ENCODE measurements around the gene RNU4-1. TPM values are rescaled to one million over a fixed set of nuclear protein-coding genes. Genes with fewer than 3 reads are reported as not detected.

RNU4-1 gene
- total RNA-seq, 1 donor from 2014 or later, result 7,038 TPM

GRCh38 chr12:120327593-120327992 lies 34.6 kb upstream of the RNU4-1 start, which contains the start of gene PLA2G1B:
PLA2G1B (minus strand) TSS chr12:120327779; CDS start chr12:120327753, 26 bp downstream.
- no peaks in the 10 kb centered on the region for H3K36me3 Mint-ChIP-seq (ENCODE audit: insufficient read depth)
- DNase-seq (ENCODE audit: low spot score, unreplicated experiment), result no peak
- H3K9me3 Mint-ChIP-seq (ENCODE audit: low read depth), result no peaks in the 10 kb centered on the region
- peak within 1 kb of the TSS; percentile 15 for H3K27ac Mint-ChIP-seq
- H3K4me3 Mint-ChIP-seq (ENCODE audit: low read depth), result no peak within 1 kb of the TSS
- TF ChIP-seq, protein P1, sequence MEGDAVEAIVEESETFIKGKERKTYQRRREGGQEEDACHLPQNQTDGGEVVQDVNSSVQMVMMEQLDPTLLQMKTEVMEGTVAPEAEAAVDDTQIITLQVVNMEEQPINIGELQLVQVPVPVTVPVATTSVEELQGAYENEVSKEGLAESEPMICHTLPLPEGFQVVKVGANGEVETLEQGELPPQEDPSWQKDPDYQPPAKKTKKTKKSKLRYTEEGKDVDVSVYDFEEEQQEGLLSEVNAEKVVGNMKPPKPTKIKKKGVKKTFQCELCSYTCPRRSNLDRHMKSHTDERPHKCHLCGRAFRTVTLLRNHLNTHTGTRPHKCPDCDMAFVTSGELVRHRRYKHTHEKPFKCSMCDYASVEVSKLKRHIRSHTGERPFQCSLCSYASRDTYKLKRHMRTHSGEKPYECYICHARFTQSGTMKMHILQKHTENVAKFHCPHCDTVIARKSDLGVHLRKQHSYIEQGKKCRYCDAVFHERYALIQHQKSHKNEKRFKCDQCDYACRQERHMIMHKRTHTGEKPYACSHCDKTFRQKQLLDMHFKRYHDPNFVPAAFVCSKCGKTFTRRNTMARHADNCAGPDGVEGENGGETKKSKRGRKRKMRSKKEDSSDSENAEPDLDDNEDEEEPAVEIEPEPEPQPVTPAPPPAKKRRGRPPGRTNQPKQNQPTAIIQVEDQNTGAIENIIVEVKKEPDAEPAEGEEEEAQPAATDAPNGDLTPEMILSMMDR (IDR thresholded peaks at IDR 0.05; ENCODE audit: unreplicated experiment), result no peak
- no peaks in the 10 kb centered on the region for H3K27me3 Mint-ChIP-seq
- peaks cover 13% of the 10 kb centered on the region for H3K4me1 Mint-ChIP-seq (ENCODE audit: low read depth)

DNA sequence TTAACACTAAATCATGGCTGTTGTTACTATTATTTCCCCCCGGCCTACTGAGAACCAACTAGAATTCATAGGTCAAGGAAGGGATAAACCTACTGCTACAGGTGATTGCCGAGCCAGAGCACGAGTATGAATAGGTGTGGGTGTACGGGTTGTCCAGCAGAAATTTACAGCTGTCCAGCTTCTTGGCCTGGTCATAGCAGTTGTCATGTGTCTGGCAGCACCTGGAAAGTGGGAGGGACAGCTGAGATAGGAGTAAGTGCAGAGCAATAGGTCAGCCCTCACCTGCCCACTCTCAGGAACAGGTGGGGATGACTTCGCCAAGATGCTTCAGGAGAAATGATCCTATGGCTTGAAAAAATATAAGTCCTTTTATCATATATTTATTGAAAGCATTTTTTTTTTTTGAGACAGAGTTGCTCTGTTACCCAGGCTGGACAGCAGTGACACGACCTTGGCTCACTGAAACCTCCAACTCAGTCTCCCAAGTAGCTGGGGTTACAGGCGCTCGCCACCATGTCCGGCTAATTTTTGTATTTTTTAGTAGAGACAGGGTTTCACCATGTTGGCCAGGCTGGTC lies 31.9 kb upstream of the RNU4-1 start:
- Mint-ChIP-seq H3K9me3 (ENCODE audit: low read depth) (no peaks in the 10 kb centered on the region), H3K4me3 (ENCODE audit: low read depth) (no peak overlapping the region), H3K27me3 (no peaks in the 10 kb centered on the region)

GRCh38 chr12:120323772-120324171 lies 30.7 kb upstream of the RNU4-1 start:
- no peak overlapping the region for H3K27ac Mint-ChIP-seq
- H3K36me3 Mint-ChIP-seq (ENCODE audit: insufficient read depth), result no peaks in the 10 kb centered on the region
- H3K4me3 Mint-ChIP-seq (ENCODE audit: low read depth), result no peak overlapping the region
- TF ChIP-seq, protein P1 (IDR thresholded peaks at IDR 0.05; ENCODE audit: unreplicated experiment), result no peak
- H3K9me3 Mint-ChIP-seq (ENCODE audit: low read depth), result no peaks in the 10 kb centered on the region
- H3K4me1 Mint-ChIP-seq (ENCODE audit: low read depth), result peaks cover 33% of the 10 kb centered on the region
- H3K27me3 Mint-ChIP-seq, result no peaks in the 10 kb centered on the region
- no peak for DNase-seq (ENCODE audit: low spot score, unreplicated experiment)

More for the DNA sequence above, 31.9 kb upstream of the RNU4-1 start:
- TF ChIP-seq, protein P1 (IDR thresholded peaks at IDR 0.05; ENCODE audit: unreplicated experiment), result no peak
- Mint-ChIP-seq H3K36me3 (ENCODE audit: insufficient read depth) (no peaks in the 10 kb centered on the region), H3K4me1 (ENCODE audit: low read depth) (peaks cover 33% of the 10 kb centered on the region), H3K27ac (no peak overlapping the region)
- DNase-seq (ENCODE audit: low spot score, unreplicated experiment), result no peak

DNA sequence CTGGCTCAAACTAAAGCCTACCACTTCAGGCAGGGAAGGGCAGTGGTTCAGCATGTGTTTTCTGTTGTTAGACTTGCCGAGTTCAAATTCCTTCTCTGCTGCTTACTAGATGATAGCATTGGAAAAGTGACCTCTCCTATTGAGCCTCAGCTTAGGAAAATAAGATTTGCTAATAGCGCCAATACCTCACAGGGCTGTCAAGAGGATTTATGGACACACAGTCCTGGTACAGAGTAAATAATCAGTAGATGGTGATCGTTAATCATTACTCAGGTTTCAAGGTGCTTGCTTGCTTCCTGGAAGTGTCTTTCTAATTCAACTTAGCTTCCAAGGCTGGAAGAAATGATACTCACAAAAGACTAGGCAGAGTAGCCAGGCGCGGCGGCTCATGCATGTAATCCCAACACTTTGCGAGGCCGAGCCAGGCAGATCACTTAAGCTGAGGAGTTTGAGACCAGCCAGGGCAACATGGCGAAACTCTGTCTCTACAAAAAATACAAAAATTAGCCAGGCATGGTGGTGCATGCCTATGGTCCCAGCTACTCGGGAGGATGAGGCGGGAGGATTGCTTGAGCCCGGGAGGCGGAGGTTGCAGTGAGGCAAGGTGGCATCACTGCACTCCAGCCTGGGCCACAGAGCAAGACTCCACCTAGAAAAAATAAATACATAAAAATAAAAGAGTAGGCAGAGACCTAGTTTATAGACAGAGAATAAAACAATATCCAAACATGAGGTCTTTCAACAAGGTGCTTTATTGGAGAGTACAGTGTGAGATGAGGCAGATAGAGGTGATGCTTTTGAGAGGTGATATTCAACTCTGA lies 28.6 kb upstream of the RNU4-1 start:
- H3K27me3 Mint-ChIP-seq, result no peaks in the 10 kb centered on the region
- TF ChIP-seq, protein P1 (IDR thresholded peaks at IDR 0.05; ENCODE audit: unreplicated experiment), result no peak
- peak overlapping the region; percentile 90 for H3K27ac Mint-ChIP-seq
- peak overlapping the region; percentile 4 for H3K4me3 Mint-ChIP-seq (ENCODE audit: low read depth)
- H3K36me3 Mint-ChIP-seq (ENCODE audit: insufficient read depth), result peaks cover 2% of the 10 kb centered on the region
- DNase-seq (ENCODE audit: low spot score, unreplicated experiment), result no peak
- peaks cover 4% of the 10 kb centered on the region for H3K9me3 Mint-ChIP-seq (ENCODE audit: low read depth)
- H3K4me1 Mint-ChIP-seq (ENCODE audit: low read depth), result peaks cover 37% of the 10 kb centered on the region

GRCh38 chr12:120317224-120318105 lies 24.4 kb upstream of the RNU4-1 start:
- Mint-ChIP-seq H3K4me1 (ENCODE audit: low read depth) (peaks cover 29% of the 10 kb centered on the region), H3K4me3 (ENCODE audit: low read depth) (peak overlapping the region; percentile 77), H3K36me3 (ENCODE audit: insufficient read depth) (peaks cover 2% of the 10 kb centered on the region), H3K27ac (peak overlapping the region; percentile 96), H3K27me3 (no peaks in the 10 kb centered on the region), H3K9me3 (ENCODE audit: low read depth) (peaks cover 4% of the 10 kb centered on the region)
- TF ChIP-seq, protein P1 (IDR thresholded peaks at IDR 0.05; ENCODE audit: unreplicated experiment), result peak; percentile 56
- DNase-seq (ENCODE audit: low spot score, unreplicated experiment), result peak; percentile 99

Measured in progenitor cell of endocrine pancreas (in vitro differentiated cells).